WTC11 (cell line): ENCODE measurements around the gene ANO7. TPM values are rescaled to one million over a fixed set of nuclear protein-coding genes. Genes with fewer than 3 reads are reported as not detected.

Experiments
- ATAC-seq: fragments of 200-7000 bp; cut with Tn5 transposase; 2 replicates; pipeline ENCODE4 v1.10.0; 2021; ENCODE audit warnings: mild to moderate bottlenecking, moderate library complexity
- CTCF ChIA-PET: fragments of 300-600 bp; sonication (Branson Sonifier 250); formaldehyde crosslinking; loops from one replicate; lab custom pipeline; 2021; ENCODE audit warnings: antibody characterized with exemption; lab: Charles Lee
- POLR2A ChIA-PET: fragments of 350-600 bp; sonication (Branson Sonifier 250); formaldehyde crosslinking; loops from one replicate; lab custom pipeline; 2021; ENCODE audit warnings: antibody characterized with exemption; lab: Charles Lee
- DNase-seq: peaks from one replicate; pipeline ENCODE4 v3.0.0; 2021; ENCODE audit warnings: low spot score
- H3K27ac Mint-ChIP-seq: 2 replicates; pipeline ENCODE4 v1.8.0; 2021; ENCODE audit warnings: mixed read lengths
- H3K27me3 Mint-ChIP-seq: 2 replicates; pipeline ENCODE4 v1.8.0; 2021; ENCODE audit warnings: low read depth, mild to moderate bottlenecking, moderate library complexity, mixed read lengths
- H3K36me3 Mint-ChIP-seq: 2 replicates; pipeline ENCODE4 v1.8.0; 2021; ENCODE audit warnings: mixed read lengths
- H3K4me1 Mint-ChIP-seq: 2 replicates; pipeline ENCODE4 v1.8.0; 2022; ENCODE audit warnings: mixed read lengths
- H3K4me3 Mint-ChIP-seq: 2 replicates; pipeline ENCODE4 v1.8.0; 2021; ENCODE audit warnings: mild to moderate bottlenecking, moderate library complexity, mixed read lengths
- H3K9me3 Mint-ChIP-seq: 2 replicates; pipeline ENCODE4 v1.8.0; 2021; ENCODE audit warnings: mixed read lengths
- ESRRA ChIP-seq: sonication (generic); formaldehyde crosslinking; IDR thresholded peaks from 2 replicates; pipeline ENCODE4 v1.8.1; 2022; ENCODE audit warnings: mild to moderate bottlenecking, missing genetic modification reagents, borderline replicate concordance
- GABPB1 ChIP-seq: sonication (generic); formaldehyde crosslinking; IDR thresholded peaks from 2 replicates; pipeline ENCODE4 v1.8.1; 2023; ENCODE audit warnings: mild to moderate bottlenecking, missing genetic modification reagents
- MXD4 ChIP-seq: fragments of 250-450 bp; sonication (Bioruptor Pico); IDR thresholded peaks from 2 replicates; pipeline ENCODE4 v1.8.0; 2021; ENCODE audit warnings: mild to moderate bottlenecking, moderate library complexity, borderline replicate concordance
- NFATC4 ChIP-seq: fragments of 250-450 bp; sonication (Bioruptor Pico); IDR thresholded peaks from 2 replicates; pipeline ENCODE4 v1.9.0; 2021; ENCODE audit warnings: mild to moderate bottlenecking
- OVOL2 ChIP-seq: fragments of 250-450 bp; sonication (Bioruptor Pico); IDR thresholded peaks from 2 replicates; pipeline ENCODE4 v1.9.0; 2021; ENCODE audit warnings: mild to moderate bottlenecking, borderline replicate concordance
- PRRX2 ChIP-seq: fragments of 250-450 bp; sonication (Bioruptor Pico); IDR thresholded peaks from 2 replicates; pipeline ENCODE4 v1.8.0; 2021; ENCODE audit warnings: mild to moderate bottlenecking
- RELA ChIP-seq: sonication (generic); formaldehyde crosslinking; IDR thresholded peaks from 2 replicates; pipeline ENCODE4 v1.8.1; 2022; ENCODE audit warnings: missing genetic modification reagents, mild to moderate bottlenecking, borderline replicate concordance
- SOX15 ChIP-seq: fragments of 250-450 bp; sonication (Bioruptor Pico); IDR thresholded peaks from 2 replicates; pipeline ENCODE4 v1.9.0; 2021; ENCODE audit warnings: mild to moderate bottlenecking
- ZBTB21 ChIP-seq: sonication (generic); formaldehyde crosslinking; IDR thresholded peaks from 2 replicates; pipeline ENCODE4 v1.8.1; 2023; ENCODE audit warnings: mild to moderate bottlenecking, missing genetic modification reagents, borderline replicate concordance
- ZNF396 ChIP-seq: fragments of 250-450 bp; sonication (Bioruptor Pico); IDR thresholded peaks from 2 replicates; pipeline ENCODE4 v1.8.0; 2021; ENCODE audit warnings: mild to moderate bottlenecking, moderate library complexity, borderline replicate concordance
- total RNA-seq: library from RNA; stranded (reverse); gene quantifications from 3 replicates; pipeline ENCODE4 v1.2.3, GENCODE V29; 2021
- TF ChIP-seq, protein P1 (sequence below): sonication (generic); formaldehyde crosslinking; IDR thresholded peaks from 2 replicates; pipeline ENCODE4 v1.8.1; 2022; ENCODE audit warnings: low read depth, mild to moderate bottlenecking, moderate library complexity, missing genetic modification reagents, borderline replicate concordance
- TF ChIP-seq, protein P2 (sequence below): sonication (generic); formaldehyde crosslinking; IDR thresholded peaks from 2 replicates; pipeline ENCODE4 v1.8.1; 2022; ENCODE audit warnings: low read depth, missing genetic modification reagents, borderline replicate concordance
- TF ChIP-seq, protein P3 (sequence below): sonication (generic); formaldehyde crosslinking; conservative IDR thresholded peaks from 2 replicates; pipeline ENCODE4 v1.8.1; 2022; ENCODE audit warnings: mild to moderate bottlenecking, missing genetic modification reagents
- TF ChIP-seq, protein P4 (sequence below): fragments of 200-600 bp; IDR thresholded peaks from 2 replicates; pipeline ENCODE4 v1.8.0; 2022; ENCODE audit warnings: antibody characterized with exemption
- TF ChIP-seq, protein P5 (sequence below): sonication (generic); formaldehyde crosslinking; IDR thresholded peaks from 2 replicates; pipeline ENCODE4 v1.8.1; 2023; ENCODE audit warnings: mild to moderate bottlenecking, missing genetic modification reagents, moderate library complexity
- TF ChIP-seq, protein P6 (sequence below): sonication (generic); formaldehyde crosslinking; IDR thresholded peaks from 2 replicates; pipeline ENCODE4 v1.8.0; 2022; ENCODE audit warnings: mild to moderate bottlenecking, missing genetic modification reagents
- TF ChIP-seq, protein P7 (sequence below): fragments of 250-450 bp; sonication (Bioruptor Pico); IDR thresholded peaks from 2 replicates; pipeline ENCODE4 v1.9.0; 2021; ENCODE audit warnings: mild to moderate bottlenecking, borderline replicate concordance

The ANO7 gene
- total RNA-seq, 1 experiment from 2014 or later = 8.0 TPM

DNA sequence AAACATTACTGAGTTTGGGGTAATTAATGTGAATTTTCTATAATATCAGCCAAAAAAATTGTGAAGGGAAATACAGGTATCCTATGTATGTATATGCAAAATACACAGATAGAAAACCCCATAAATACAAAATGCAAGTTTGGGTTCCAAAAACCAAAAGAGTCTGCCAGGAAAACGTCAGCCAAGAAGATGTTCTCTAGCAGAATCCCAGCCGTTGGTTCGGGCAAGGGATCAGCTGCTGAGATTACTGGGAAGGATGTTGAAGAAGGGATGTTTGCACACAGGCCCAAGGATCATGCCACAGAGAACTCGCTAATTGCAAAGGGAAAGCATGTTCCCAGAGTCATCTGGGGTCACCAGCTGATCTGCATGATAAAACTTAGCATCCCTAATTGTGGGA is 9.5 kb upstream of the ANO7 start (continued):
- TF ChIP-seq ESRRA (no peak), SOX15 (CRISPR knock-in tag) (no peak), OVOL2 (CRISPR knock-in tag) (no peak), NFATC4 (CRISPR knock-in tag) (no peak)
- TF ChIP-seq, protein P1, sequence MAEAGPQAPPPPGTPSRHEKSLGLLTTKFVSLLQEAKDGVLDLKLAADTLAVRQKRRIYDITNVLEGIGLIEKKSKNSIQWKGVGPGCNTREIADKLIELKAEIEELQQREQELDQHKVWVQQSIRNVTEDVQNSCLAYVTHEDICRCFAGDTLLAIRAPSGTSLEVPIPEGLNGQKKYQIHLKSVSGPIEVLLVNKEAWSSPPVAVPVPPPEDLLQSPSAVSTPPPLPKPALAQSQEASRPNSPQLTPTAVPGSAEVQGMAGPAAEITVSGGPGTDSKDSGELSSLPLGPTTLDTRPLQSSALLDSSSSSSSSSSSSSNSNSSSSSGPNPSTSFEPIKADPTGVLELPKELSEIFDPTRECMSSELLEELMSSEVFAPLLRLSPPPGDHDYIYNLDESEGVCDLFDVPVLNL = no peak

DNA sequence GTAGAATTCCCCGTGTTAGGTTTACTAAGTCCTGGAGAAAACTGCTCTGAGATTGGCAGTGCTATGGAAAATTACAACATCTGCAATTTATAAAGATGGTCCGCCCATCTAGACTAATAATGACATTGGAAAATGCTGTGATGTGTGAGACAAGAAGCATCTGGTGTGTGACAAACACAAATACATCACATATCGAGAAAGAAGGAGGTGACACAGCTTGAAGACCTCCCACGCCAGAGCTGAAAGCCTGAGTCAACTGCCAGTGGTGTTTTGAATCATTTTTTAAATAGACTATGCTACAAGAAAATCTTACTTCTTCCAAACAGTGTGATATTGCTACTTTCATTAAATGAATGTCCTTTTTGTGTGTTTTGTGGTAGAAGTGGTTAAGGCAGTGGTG is 8.6 kb upstream of the ANO7 start:
- H3K4me3 Mint-ChIP-seq = no peak overlapping the region
- no peaks in the 10 kb centered on the region for H3K9me3 Mint-ChIP-seq
- DNase-seq (no peak), ATAC-seq (no peak)
- 0 out of 2 replicates have a peak, but pooled peaks cover 5% of the 10 kb centered on the region for H3K4me1 Mint-ChIP-seq
- POLR2A ChIA-PET = no interaction called here
- H3K27ac Mint-ChIP-seq = peak overlapping the region; percentile 40; the same call in 1 of the 2 replicates
- CTCF ChIA-PET = interaction anchor here (0.6 to 2.3 kb wide), 15 partner anchors 17 to 698 kb away, joined by 3 to 12 read pairs (median 4); partner anchors contain the start of genes HDLBP and SEPTIN2
- TF ChIP-seq, protein P2, sequence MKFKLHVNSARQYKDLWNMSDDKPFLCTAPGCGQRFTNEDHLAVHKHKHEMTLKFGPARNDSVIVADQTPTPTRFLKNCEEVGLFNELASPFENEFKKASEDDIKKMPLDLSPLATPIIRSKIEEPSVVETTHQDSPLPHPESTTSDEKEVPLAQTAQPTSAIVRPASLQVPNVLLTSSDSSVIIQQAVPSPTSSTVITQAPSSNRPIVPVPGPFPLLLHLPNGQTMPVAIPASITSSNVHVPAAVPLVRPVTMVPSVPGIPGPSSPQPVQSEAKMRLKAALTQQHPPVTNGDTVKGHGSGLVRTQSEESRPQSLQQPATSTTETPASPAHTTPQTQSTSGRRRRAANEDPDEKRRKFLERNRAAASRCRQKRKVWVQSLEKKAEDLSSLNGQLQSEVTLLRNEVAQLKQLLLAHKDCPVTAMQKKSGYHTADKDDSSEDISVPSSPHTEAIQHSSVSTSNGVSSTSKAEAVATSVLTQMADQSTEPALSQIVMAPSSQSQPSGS (CRISPR knock-in tag) = no peak
- no peak for TF ChIP-seq NFATC4 (CRISPR knock-in tag)
- no peak for TF ChIP-seq ZBTB21 (CRISPR knock-in tag)
- no peak for TF ChIP-seq ZNF396 (CRISPR knock-in tag)
- TF ChIP-seq, protein P3, sequence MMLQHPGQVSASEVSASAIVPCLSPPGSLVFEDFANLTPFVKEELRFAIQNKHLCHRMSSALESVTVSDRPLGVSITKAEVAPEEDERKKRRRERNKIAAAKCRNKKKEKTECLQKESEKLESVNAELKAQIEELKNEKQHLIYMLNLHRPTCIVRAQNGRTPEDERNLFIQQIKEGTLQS (CRISPR knock-in tag) = no peak
- TF ChIP-seq, protein P4, sequence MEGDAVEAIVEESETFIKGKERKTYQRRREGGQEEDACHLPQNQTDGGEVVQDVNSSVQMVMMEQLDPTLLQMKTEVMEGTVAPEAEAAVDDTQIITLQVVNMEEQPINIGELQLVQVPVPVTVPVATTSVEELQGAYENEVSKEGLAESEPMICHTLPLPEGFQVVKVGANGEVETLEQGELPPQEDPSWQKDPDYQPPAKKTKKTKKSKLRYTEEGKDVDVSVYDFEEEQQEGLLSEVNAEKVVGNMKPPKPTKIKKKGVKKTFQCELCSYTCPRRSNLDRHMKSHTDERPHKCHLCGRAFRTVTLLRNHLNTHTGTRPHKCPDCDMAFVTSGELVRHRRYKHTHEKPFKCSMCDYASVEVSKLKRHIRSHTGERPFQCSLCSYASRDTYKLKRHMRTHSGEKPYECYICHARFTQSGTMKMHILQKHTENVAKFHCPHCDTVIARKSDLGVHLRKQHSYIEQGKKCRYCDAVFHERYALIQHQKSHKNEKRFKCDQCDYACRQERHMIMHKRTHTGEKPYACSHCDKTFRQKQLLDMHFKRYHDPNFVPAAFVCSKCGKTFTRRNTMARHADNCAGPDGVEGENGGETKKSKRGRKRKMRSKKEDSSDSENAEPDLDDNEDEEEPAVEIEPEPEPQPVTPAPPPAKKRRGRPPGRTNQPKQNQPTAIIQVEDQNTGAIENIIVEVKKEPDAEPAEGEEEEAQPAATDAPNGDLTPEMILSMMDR = no peak
- TF ChIP-seq, protein P5, sequence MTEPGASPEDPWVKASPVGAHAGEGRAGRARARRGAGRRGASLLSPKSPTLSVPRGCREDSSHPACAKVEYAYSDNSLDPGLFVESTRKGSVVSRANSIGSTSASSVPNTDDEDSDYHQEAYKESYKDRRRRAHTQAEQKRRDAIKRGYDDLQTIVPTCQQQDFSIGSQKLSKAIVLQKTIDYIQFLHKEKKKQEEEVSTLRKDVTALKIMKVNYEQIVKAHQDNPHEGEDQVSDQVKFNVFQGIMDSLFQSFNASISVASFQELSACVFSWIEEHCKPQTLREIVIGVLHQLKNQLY (CRISPR knock-in tag) = no peak
- no peak for TF ChIP-seq RELA
- no peak for TF ChIP-seq GABPB1 (CRISPR knock-in tag)
- no peak for TF ChIP-seq PRRX2 (CRISPR knock-in tag)
- TF ChIP-seq, protein P6, sequence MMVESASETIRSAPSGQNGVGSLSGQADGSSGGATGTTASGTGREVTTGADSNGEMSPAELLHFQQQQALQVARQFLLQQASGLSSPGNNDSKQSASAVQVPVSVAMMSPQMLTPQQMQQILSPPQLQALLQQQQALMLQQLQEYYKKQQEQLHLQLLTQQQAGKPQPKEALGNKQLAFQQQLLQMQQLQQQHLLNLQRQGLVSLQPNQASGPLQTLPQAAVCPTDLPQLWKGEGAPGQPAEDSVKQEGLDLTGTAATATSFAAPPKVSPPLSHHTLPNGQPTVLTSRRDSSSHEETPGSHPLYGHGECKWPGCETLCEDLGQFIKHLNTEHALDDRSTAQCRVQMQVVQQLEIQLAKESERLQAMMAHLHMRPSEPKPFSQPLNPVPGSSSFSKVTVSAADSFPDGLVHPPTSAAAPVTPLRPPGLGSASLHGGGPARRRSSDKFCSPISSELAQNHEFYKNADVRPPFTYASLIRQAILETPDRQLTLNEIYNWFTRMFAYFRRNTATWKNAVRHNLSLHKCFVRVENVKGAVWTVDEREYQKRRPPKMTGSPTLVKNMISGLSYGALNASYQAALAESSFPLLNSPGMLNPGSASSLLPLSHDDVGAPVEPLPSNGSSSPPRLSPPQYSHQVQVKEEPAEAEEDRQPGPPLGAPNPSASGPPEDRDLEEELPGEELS (CRISPR knock-in tag) = no peak
- TF ChIP-seq, protein P7, sequence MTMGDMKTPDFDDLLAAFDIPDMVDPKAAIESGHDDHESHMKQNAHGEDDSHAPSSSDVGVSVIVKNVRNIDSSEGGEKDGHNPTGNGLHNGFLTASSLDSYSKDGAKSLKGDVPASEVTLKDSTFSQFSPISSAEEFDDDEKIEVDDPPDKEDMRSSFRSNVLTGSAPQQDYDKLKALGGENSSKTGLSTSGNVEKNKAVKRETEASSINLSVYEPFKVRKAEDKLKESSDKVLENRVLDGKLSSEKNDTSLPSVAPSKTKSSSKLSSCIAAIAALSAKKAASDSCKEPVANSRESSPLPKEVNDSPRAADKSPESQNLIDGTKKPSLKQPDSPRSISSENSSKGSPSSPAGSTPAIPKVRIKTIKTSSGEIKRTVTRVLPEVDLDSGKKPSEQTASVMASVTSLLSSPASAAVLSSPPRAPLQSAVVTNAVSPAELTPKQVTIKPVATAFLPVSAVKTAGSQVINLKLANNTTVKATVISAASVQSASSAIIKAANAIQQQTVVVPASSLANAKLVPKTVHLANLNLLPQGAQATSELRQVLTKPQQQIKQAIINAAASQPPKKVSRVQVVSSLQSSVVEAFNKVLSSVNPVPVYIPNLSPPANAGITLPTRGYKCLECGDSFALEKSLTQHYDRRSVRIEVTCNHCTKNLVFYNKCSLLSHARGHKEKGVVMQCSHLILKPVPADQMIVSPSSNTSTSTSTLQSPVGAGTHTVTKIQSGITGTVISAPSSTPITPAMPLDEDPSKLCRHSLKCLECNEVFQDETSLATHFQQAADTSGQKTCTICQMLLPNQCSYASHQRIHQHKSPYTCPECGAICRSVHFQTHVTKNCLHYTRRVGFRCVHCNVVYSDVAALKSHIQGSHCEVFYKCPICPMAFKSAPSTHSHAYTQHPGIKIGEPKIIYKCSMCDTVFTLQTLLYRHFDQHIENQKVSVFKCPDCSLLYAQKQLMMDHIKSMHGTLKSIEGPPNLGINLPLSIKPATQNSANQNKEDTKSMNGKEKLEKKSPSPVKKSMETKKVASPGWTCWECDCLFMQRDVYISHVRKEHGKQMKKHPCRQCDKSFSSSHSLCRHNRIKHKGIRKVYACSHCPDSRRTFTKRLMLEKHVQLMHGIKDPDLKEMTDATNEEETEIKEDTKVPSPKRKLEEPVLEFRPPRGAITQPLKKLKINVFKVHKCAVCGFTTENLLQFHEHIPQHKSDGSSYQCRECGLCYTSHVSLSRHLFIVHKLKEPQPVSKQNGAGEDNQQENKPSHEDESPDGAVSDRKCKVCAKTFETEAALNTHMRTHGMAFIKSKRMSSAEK (CRISPR knock-in tag) = no peak
- TF ChIP-seq MXD4 (CRISPR knock-in tag) = no peak
- H3K36me3 Mint-ChIP-seq = peaks cover 5% of the 10 kb centered on the region
- no peaks in the 10 kb centered on the region for H3K27me3 Mint-ChIP-seq
